Measurements from ENCODE around the gene GPR42. TPM values are rescaled to one million over a fixed set of nuclear protein-coding genes. Genes with fewer than 3 reads are reported as not detected.

The GPR42 gene
- total and polyA plus RNA-seq, 10 of the 15 experiments (the other 5 are each of a cell fraction or from before 2014, with no cell fraction given), result 0.13 TPM; not detected in 9

DNA sequence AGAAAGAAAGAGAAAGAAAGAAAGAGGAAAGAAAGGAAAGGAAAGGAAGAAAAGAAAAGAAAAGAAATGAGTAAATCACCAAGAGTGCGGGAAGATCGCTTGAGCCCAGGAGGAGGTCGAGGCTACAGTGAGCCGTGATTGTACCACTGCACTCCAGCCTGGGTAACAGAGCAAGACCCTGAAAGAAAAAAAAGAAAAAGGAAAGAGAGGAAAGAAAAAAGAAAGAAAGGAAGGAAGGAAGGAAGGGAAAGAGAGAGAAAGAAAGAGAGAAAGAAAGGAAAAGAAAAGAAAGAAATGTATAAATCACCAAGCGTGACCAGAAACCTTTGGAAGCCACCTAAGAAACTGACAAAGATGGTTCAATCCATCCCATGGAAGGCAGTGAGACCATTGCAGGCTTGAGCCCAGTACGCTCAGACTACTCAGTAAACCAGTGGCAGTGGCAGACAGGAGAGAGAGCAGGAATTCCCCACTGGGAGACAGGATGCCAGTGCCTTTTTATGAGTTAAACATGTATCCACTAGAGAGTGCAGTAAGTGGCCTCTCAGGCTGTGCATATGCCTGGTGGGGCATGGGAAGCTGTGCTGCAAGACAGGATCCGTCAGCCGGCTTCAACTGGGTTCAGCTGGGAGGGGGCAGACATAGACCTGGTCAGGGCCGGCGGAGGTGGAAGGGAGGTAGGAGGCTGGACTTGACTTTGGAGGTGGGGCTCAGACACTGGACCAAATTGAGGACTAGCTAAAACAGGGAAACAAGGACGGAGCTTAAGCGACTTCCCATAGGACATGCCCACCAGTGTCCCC, 4.8 kb downstream of the GPR42 start (continued):
- TF ChIP-seq, protein P1, sequence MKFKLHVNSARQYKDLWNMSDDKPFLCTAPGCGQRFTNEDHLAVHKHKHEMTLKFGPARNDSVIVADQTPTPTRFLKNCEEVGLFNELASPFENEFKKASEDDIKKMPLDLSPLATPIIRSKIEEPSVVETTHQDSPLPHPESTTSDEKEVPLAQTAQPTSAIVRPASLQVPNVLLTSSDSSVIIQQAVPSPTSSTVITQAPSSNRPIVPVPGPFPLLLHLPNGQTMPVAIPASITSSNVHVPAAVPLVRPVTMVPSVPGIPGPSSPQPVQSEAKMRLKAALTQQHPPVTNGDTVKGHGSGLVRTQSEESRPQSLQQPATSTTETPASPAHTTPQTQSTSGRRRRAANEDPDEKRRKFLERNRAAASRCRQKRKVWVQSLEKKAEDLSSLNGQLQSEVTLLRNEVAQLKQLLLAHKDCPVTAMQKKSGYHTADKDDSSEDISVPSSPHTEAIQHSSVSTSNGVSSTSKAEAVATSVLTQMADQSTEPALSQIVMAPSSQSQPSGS (IDR thresholded peaks at IDR 0.05; ENCODE audit: low read length), result no peak
- TF ChIP-seq EZH2 (IDR thresholded peaks at IDR 0.05; ENCODE audit: borderline replicate concordance, control insufficient read depth, low read depth, low read length) (no peak), HDAC2 (IDR thresholded peaks at IDR 0.05) (no peak), ZNF24 (IDR thresholded peaks at IDR 0.05) (no peak), DPF2 (IDR thresholded peaks at IDR 0.05) (0 out of 2 replicates have a peak, but pooled peaks have one; percentile 42), IKZF1 (conservative IDR thresholded peaks at IDR 0.05) (peak; percentile 38), EED (IDR thresholded peaks at IDR 0.05; ENCODE audit: low read depth) (peak; percentile 32; the same call in 1 of the 2 replicates), CHD2 (IDR thresholded peaks at IDR 0.05; ENCODE audit: borderline replicate concordance, low read depth, low read length) (no peak), RFX5 (IDR thresholded peaks at IDR 0.05; ENCODE audit: low read depth, low read length) (no peak), IKZF2 (IDR thresholded peaks at IDR 0.05) (peak in 1 of 2 experiments; percentile 24; a peak in 1 of 4 replicates), ZNF384 (IDR thresholded peaks at IDR 0.05; ENCODE audit: borderline replicate concordance, low read depth, low read length) (no peak), SMAD5 (IDR thresholded peaks at IDR 0.05; ENCODE audit: low read depth) (no peak), ESRRA (IDR thresholded peaks at IDR 0.05; ENCODE audit: low read length) (no peak), RAD21 (IDR thresholded peaks at IDR 0.05; ENCODE audit: insufficient read depth, low read depth, low read length) (no peak), E2F4 (IDR thresholded peaks at IDR 0.05; ENCODE audit: low read depth, low read length) (no peak), NBN (IDR thresholded peaks at IDR 0.05) (0 out of 2 replicates have a peak, but pooled peaks have one; percentile 46), EGR1 (IDR thresholded peaks at IDR 0.05; ENCODE audit: borderline replicate concordance in 1 of 2, low read depth in 2 of 2, low read length in 2 of 2) (no peak), BCL11A (IDR thresholded peaks at IDR 0.05; ENCODE audit: low read depth, low read length) (no peak), NR2C2 (IDR thresholded peaks at IDR 0.05; ENCODE audit: borderline replicate concordance, control insufficient read depth, insufficient read length, low read depth) (no peak), POLR2A (IDR thresholded peaks at IDR 0.05; ENCODE audit: low read depth, low read length) (no peak), ZNF592 (IDR thresholded peaks at IDR 0.05) (no peak), MEF2A (IDR thresholded peaks at IDR 0.05; ENCODE audit: insufficient read depth, low read depth, low read length) (no peak), PAX5 (IDR thresholded peaks at IDR 0.05; ENCODE audit: borderline replicate concordance, low read depth, low read length) (peak; percentile 93), GATAD2B (conservative IDR thresholded peaks at IDR 0.05; ENCODE audit: low read depth) (no peak)

Data from GM12878 (cell line).